Smooth muscle cell (in vitro differentiated cells): ENCODE results near the gene SNAP91. TPM values are rescaled to one million over a fixed set of nuclear protein-coding genes. Genes with fewer than 3 reads are reported as not detected.

Source experiments
- DNase-seq: peaks from one replicate; lab custom pipeline; 2025; ENCODE audit not compliant: unreplicated experiment; lab: John Stamatoyannopoulos, UW
- H2AFZ ChIP-seq: fragments of 200-600 bp; sonication (generic); 2 replicates; pipeline ENCODE4 v1.6.0; 2016; ENCODE audit warnings: antibody characterized with exemption, low read depth, mild to moderate bottlenecking
- H3F3A ChIP-seq: fragments of 200-600 bp; sonication (generic); 2 replicates; pipeline ENCODE4 v1.6.0; 2017; ENCODE audit warnings: antibody characterized with exemption, low read depth
- H3K27ac ChIP-seq: fragments of 200-600 bp; sonication (generic); 2 replicates; pipeline ENCODE4 v1.5.1; 2016; ENCODE audit warnings: low read depth, mild to moderate bottlenecking
- H3K27me3 ChIP-seq: fragments of 200-600 bp; sonication (generic); 2 replicates; pipeline ENCODE4 v1.6.1; 2016; ENCODE audit warnings: low read depth, mild to moderate bottlenecking
- H3K36me3 ChIP-seq: fragments of 200-600 bp; sonication (generic); 2 replicates; pipeline ENCODE4 v1.5.1; 2016; ENCODE audit warnings: low read depth
- H3K4me1 ChIP-seq: fragments of 200-600 bp; sonication (generic); 2 replicates; pipeline ENCODE4 v1.5.1; 2016; ENCODE audit warnings: low read depth
- H3K4me2 ChIP-seq: fragments of 200-600 bp; sonication (generic); 2 replicates; pipeline ENCODE4 v1.6.0; 2016; ENCODE audit warnings: mild to moderate bottlenecking
- H3K4me3 ChIP-seq: fragments of 200-600 bp; sonication (generic); 2 replicates; pipeline ENCODE4 v1.5.1; 2016; ENCODE audit warnings: mild to moderate bottlenecking
- H3K79me2 ChIP-seq: fragments of 200-600 bp; sonication (generic); 2 replicates; pipeline ENCODE4 v1.6.0; 2016; ENCODE audit warnings: low read depth, mild to moderate bottlenecking
- H3K9ac ChIP-seq: fragments of 200-600 bp; sonication (generic); 2 replicates; pipeline ENCODE4 v1.6.0; 2016; ENCODE audit warnings: low read depth
- H3K9me3 ChIP-seq: fragments of 200-600 bp; sonication (generic); replicated peaks from 2 replicates; pipeline ENCODE4 v1.5.1; 2016; ENCODE audit warnings: low read depth
- H4K20me1 ChIP-seq: fragments of 200-600 bp; sonication (generic); 2 replicates; pipeline ENCODE4 v1.6.0; 2016; ENCODE audit warnings: low read depth
- CTCF ChIP-seq: fragments of 200-600 bp; sonication (generic); IDR thresholded peaks from 2 replicates; pipeline ENCODE4 v1.5.1; 2017; ENCODE audit warnings: borderline replicate concordance, mild to moderate bottlenecking, antibody characterized with exemption; ENCODE audit not compliant: insufficient read depth, poor library complexity, severe bottlenecking
- WGBS: methylation state at CpG from one replicate; pipeline ENCODE4 v1.1.7; 2016; ENCODE audit warnings: low lambda C conversion rate; 5-methylcytosine and 5-hydroxymethylcytosine counted together
- polyA plus RNA-seq: library from polyadenylated mRNA; unstranded; fragments of >200 nt; fragmentation: Nextera tagmentation; extraction: Ambion mirVana; gene quantifications from 2 replicates; pipeline ENCODE4 v1.2.1, GENCODE V29; 2016
- total RNA-seq: library from RNA; depleted of rRNA; stranded (reverse); fragments of >200 nt; gene quantifications from 2 replicates; pipeline ENCODE4 v1.2.3, GENCODE V29; 2014

SNAP91 gene
- total and polyA plus RNA-seq, 2 experiments from 2014 or later = not detected

- Histone ChIP-seq H3F3A (no peaks in the 10 kb centered on the region), H3K9ac (no peak overlapping the region), H4K20me1 (no peaks in the 10 kb centered on the region), H3K4me3 (no peak overlapping the region), H2AFZ (peak overlapping the region; percentile 5), H3K4me2 (no peak overlapping the region), H3K36me3 (no peaks in the 10 kb centered on the region), H3K79me2 (no peaks in the 10 kb centered on the region), H3K9me3 (no peaks in the 10 kb centered on the region), H3K27ac (no peak overlapping the region), H3K27me3 (no peaks in the 10 kb centered on the region), H3K4me1 (no peaks in the 10 kb centered on the region)
- WGBS = 59% methylated on average over 4 of the region's 4 CpGs
- no peak for DNase-seq
- TF ChIP-seq CTCF = no peak
Observed at GRCh38 chr6:83613378-83613777, 95.5 kb downstream of the SNAP91 start.

GRCh38 chr6:83609248-83609647, 99.7 kb downstream of the SNAP91 start:
- no peak for DNase-seq
- no peak overlapping the region for H3K4me2 ChIP-seq
- H3F3A ChIP-seq = no peaks in the 10 kb centered on the region
- no peaks in the 10 kb centered on the region for H3K9me3 ChIP-seq
- H3K9ac ChIP-seq = no peak overlapping the region
- TF ChIP-seq CTCF = no peak
- H3K4me1 ChIP-seq = no peaks in the 10 kb centered on the region
- H3K27ac ChIP-seq = no peak overlapping the region
- WGBS = 91% methylated on average over 2 of the region's 2 CpGs
- H3K36me3 ChIP-seq = no peaks in the 10 kb centered on the region
- H3K4me3 ChIP-seq = no peak overlapping the region
- H3K79me2 ChIP-seq = no peaks in the 10 kb centered on the region
- no peaks in the 10 kb centered on the region for H3K27me3 ChIP-seq
- H4K20me1 ChIP-seq = no peaks in the 10 kb centered on the region
- H2AFZ ChIP-seq = no peak overlapping the region

- Histone ChIP-seq H3K4me2 (no peak overlapping the region), H3K9me3 (no peaks in the 10 kb centered on the region), H3K4me3 (no peak overlapping the region), H2AFZ (no peak overlapping the region), H3K27me3 (no peaks in the 10 kb centered on the region), H3K27ac (no peak overlapping the region), H3K9ac (no peak overlapping the region), H3K4me1 (no peaks in the 10 kb centered on the region), H3K79me2 (no peaks in the 10 kb centered on the region), H3K36me3 (no peaks in the 10 kb centered on the region), H4K20me1 (no peaks in the 10 kb centered on the region), H3F3A (no peaks in the 10 kb centered on the region)
- DNase-seq = no peak
- WGBS = 82% methylated on average over 1 of the region's 1 CpG
- TF ChIP-seq CTCF = no peak
Observed at GRCh38 chr6:83605517-83605916, 103.4 kb downstream of the SNAP91 start.

GRCh38 chr6:83603551-83603950, 105.3 kb downstream of the SNAP91 start:
- DNase-seq = no peak
- H3K4me2 ChIP-seq = no peak overlapping the region
- no peaks in the 10 kb centered on the region for H3F3A ChIP-seq
- no peak overlapping the region for H3K9ac ChIP-seq
- H2AFZ ChIP-seq = no peak overlapping the region
- no peak overlapping the region for H3K4me3 ChIP-seq
- no peaks in the 10 kb centered on the region for H3K4me1 ChIP-seq
- H3K27ac ChIP-seq = no peak overlapping the region
- no peaks in the 10 kb centered on the region for H3K79me2 ChIP-seq
- no peaks in the 10 kb centered on the region for H4K20me1 ChIP-seq
- H3K27me3 ChIP-seq = no peaks in the 10 kb centered on the region
- H3K36me3 ChIP-seq = no peaks in the 10 kb centered on the region
- 70% methylated on average over 2 of the region's 2 CpGs for WGBS
- no peak for TF ChIP-seq CTCF
- no peaks in the 10 kb centered on the region for H3K9me3 ChIP-seq
